PFSK-1 (cell line): ENCODE results near the gene C5orf15.

Experiments used
- FOXP2 ChIP-seq: optimal IDR thresholded peaks from 2 replicates; pipeline ENCODE3; 2011; ENCODE audit warnings: borderline replicate concordance, control low read depth, inconsistent platforms; ENCODE audit not compliant: insufficient read depth; ENCODE audit errors: extremely low read length, extremely low read depth
- SIN3A ChIP-seq: IDR thresholded peaks from 2 replicates; pipeline ENCODE4 v1.6.1; 2012; ENCODE audit warnings: mild to moderate bottlenecking, low read length, moderate library complexity, borderline replicate concordance; ENCODE audit not compliant: insufficient read depth
- TAF1 ChIP-seq: IDR thresholded peaks from 2 replicates; pipeline ENCODE4 v1.6.1; 2012; ENCODE audit warnings: low read length, control low read depth, borderline replicate concordance; ENCODE audit not compliant: insufficient read depth

- TF ChIP-seq SIN3A, result no peak
- no peak for TF ChIP-seq TAF1
- TF ChIP-seq FOXP2, result no peak
Measured at GRCh38 chr5:133995883-133996563, 27.6 kb upstream of the C5orf15 start.
